Astrocyte (in vitro differentiated cells and primary cell): ENCODE results near the gene PTPRM.

ENCODE experiments used
- EZH2 ChIP-seq: IDR thresholded peaks from 2 replicates; pipeline ENCODE4 v1.6.1; 2012; ENCODE audit warnings: mild to moderate bottlenecking, low read length, inconsistent platforms; ENCODE audit not compliant: insufficient read depth
- TF ChIP-seq, protein P1 (sequence below): IDR thresholded peaks from 2 replicates; pipeline ENCODE4 v1.5.1; 2011; ENCODE audit warnings: low read depth, mild to moderate bottlenecking, inconsistent platforms, low read length, moderate library complexity; ENCODE audit not compliant: insufficient read depth

DNA sequence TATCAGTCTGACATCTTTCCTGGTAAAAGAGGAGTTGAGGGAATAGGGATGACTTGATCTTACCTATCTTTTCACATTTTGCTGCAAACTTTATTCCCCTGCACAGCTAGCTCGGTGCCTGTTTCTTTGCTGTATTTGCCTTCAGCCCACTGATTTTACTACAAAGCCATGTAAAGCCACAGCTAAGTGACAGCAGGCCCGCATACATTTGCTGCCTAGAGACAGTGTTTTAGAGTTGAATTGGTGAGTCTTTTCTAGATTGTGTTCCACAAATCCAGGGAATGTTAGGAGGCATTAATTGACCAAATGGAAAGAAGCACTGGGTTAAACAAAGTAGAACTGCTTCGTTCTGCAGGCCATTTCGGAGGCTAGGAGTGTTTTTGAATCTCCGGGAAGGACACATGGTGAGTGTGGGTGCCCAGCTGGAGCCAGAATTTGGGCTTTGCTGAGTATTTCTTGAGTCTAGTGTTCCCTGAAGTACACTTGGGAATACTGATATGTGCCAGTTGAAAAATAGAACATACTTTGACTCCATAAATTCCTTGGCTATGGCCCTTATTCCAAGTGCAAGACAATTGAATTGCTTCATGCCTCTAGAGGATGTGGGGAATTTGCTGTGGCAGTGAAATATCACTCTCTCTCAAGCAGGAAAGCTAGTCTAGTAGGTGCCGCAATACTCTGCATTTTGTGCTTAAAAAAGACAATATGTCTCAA, 329.8 kb downstream of the PTPRM start:
- TF ChIP-seq, protein P1, sequence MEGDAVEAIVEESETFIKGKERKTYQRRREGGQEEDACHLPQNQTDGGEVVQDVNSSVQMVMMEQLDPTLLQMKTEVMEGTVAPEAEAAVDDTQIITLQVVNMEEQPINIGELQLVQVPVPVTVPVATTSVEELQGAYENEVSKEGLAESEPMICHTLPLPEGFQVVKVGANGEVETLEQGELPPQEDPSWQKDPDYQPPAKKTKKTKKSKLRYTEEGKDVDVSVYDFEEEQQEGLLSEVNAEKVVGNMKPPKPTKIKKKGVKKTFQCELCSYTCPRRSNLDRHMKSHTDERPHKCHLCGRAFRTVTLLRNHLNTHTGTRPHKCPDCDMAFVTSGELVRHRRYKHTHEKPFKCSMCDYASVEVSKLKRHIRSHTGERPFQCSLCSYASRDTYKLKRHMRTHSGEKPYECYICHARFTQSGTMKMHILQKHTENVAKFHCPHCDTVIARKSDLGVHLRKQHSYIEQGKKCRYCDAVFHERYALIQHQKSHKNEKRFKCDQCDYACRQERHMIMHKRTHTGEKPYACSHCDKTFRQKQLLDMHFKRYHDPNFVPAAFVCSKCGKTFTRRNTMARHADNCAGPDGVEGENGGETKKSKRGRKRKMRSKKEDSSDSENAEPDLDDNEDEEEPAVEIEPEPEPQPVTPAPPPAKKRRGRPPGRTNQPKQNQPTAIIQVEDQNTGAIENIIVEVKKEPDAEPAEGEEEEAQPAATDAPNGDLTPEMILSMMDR, result no peak
- no peak for TF ChIP-seq EZH2
